Body of pancreas (tissue), 4 donors: ENCODE measurements around the gene FGF9. TPM values are rescaled to one million over a fixed set of nuclear protein-coding genes. Genes with fewer than 3 reads are reported as not detected.
A peak's percentile ranks its signal among the peaks of the same experiment; 100 is the strongest.

Experiments
- ATAC-seq: fragments of 150-250 bp; one replicate; pipeline ENCODE4 v1.9.1; 2016
- DNase-seq, 4 donors: peaks; one replicate each; pipeline ENCODE4 v3.0.0-alpha.2; 2019
- H3K27ac ChIP-seq, 4 donors: fragments of 200-600 bp; sonication (generic); 1 replicate in 3 of 4; 2 replicates in 1 of 4; pipeline versions ENCODE4 v1.5.1 to v1.6.1; 2016 to 2019; ENCODE audit warnings: mild to moderate bottlenecking in 1 of 4, mixed read lengths in 1 of 4, moderate library complexity in 1 of 4
- H3K27me3 ChIP-seq, 2 donors: fragments of 200-600 bp; sonication (generic); one replicate each; pipeline ENCODE4 v1.6.0; 2016; ENCODE audit warnings: mild to moderate bottlenecking in 1 of 2
- H3K36me3 ChIP-seq, 2 donors: fragments of 200-600 bp; sonication (generic); replicated peaks in 1 of 2; 2 replicates each; pipeline ENCODE4 v1.5.1; 2016; ENCODE audit warnings: low read depth in 2 of 2; ENCODE audit not compliant: insufficient read depth in 1 of 2
- H3K4me1 ChIP-seq: fragments of 200-600 bp; sonication (generic); one replicate; pipeline ENCODE4 v1.6.0; 2016
- H3K4me3 ChIP-seq, 2 donors: fragments of 200-600 bp; sonication (generic); 1 replicate in 1 of 2; 2 replicates in 1 of 2; pipeline ENCODE4 v1.5.1; 2016 to 2019
- H3K9me3 ChIP-seq, 3 donors: fragments of 200-600 bp; sonication (generic); 1 replicate in 2 of 3; 2 replicates in 1 of 3; pipeline ENCODE4 v1.5.1; 2016
- POLR2A ChIP-seq, 3 donors: fragments of 450-650 bp; IDR thresholded peaks; one replicate each; pipeline ENCODE4 v1.6.1; 2016; ENCODE audit warnings: antibody characterized with exemption in 3 of 3, mild to moderate bottlenecking in 2 of 3
- WGBS, 2 donors: methylation state at CpG; one replicate each; pipeline ENCODE4 v1.1.5; 2017; 5-methylcytosine and 5-hydroxymethylcytosine counted together
- intact Hi-C: fragments of 100-400 bp; cut with DNase I; formaldehyde crosslinking; loops from one replicate; pipeline ENCODE4 v1.15.1; 2023
- total RNA-seq, 2 donors: library from RNA; depleted of rRNA; stranded (reverse); fragments of >200 nt; gene quantifications; one replicate each; pipeline ENCODE4 v1.1.0, GENCODE V29; 2016
- TF ChIP-seq, protein P1 (sequence below), 7 experiments: fragments of 450-650 bp in 4 of 7; fragments of 200-600 bp in 3 of 7; sonication (generic) in 3 of 7; IDR thresholded peaks; one replicate each; pipeline ENCODE4 v1.5.1; 2016 to 2019; ENCODE audit warnings: antibody characterized with exemption in 7 of 7

The FGF9 gene
- total RNA-seq, 2 donors from 2014 or later = 0.26 to 1.3 TPM

DNA sequence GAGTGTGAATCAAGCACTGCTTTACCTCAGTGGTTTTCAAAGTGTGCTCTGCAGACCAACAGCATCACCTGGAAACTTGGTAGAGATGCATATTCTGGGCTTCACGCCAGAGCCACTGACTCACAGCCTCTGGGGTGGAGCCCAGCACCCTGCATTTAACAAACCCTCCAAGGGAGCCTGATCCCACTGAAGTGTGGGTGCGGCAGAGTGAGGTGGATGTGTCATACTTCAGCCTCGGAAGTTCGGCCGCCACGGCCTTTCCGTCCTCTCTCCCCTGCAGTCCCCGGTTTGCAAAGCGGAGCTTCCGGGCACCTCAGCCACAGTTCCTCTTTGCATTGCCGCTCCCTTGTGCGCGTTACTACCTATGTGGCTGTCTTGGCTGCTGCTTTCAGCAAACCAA, 33.6 kb upstream of the FGF9 start:
- WGBS, 2 donors = 69 to 72% methylated on average over 10 to 13 of the region's 13 CpGs
- ATAC-seq = no peak
- intact Hi-C loops = no loop called here

GRCh38 chr13:21638319-21639282, 32.3 kb upstream of the FGF9 start:
- DNase-seq = peak; percentile 17 to 38 (median 23)
- no peak overlapping the region for H3K4me3 ChIP-seq
- H3K9me3 ChIP-seq = no peaks in the 10 kb centered on the region
- TF ChIP-seq POLR2A (IDR thresholded peaks at IDR 0.05) = no peak
- TF ChIP-seq, protein P1, sequence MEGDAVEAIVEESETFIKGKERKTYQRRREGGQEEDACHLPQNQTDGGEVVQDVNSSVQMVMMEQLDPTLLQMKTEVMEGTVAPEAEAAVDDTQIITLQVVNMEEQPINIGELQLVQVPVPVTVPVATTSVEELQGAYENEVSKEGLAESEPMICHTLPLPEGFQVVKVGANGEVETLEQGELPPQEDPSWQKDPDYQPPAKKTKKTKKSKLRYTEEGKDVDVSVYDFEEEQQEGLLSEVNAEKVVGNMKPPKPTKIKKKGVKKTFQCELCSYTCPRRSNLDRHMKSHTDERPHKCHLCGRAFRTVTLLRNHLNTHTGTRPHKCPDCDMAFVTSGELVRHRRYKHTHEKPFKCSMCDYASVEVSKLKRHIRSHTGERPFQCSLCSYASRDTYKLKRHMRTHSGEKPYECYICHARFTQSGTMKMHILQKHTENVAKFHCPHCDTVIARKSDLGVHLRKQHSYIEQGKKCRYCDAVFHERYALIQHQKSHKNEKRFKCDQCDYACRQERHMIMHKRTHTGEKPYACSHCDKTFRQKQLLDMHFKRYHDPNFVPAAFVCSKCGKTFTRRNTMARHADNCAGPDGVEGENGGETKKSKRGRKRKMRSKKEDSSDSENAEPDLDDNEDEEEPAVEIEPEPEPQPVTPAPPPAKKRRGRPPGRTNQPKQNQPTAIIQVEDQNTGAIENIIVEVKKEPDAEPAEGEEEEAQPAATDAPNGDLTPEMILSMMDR (IDR thresholded peaks at IDR 0.05) = peak; percentile 51 to 78 (median 68)
- H3K36me3 ChIP-seq = no peaks in the 10 kb centered on the region
- 33 to 40% methylated on average over 6 of the region's 6 CpGs for WGBS, 2 donors
- H3K27ac ChIP-seq = no peak overlapping the region
- H3K4me1 ChIP-seq = no peaks in the 10 kb centered on the region
- no peaks in the 10 kb centered on the region for H3K27me3 ChIP-seq
- intact Hi-C loops = no loop called here
- peak; percentile 45 for ATAC-seq

More for the DNA sequence above, 33.6 kb upstream of the FGF9 start:
- no peak overlapping the region for H3K27ac ChIP-seq
- peak; percentile 6 to 24 (median 13) for DNase-seq
- H3K4me1 ChIP-seq = no peaks in the 10 kb centered on the region
- H3K27me3 ChIP-seq = no peaks in the 10 kb centered on the region
- no peak overlapping the region for H3K4me3 ChIP-seq
- no peaks in the 10 kb centered on the region for H3K36me3 ChIP-seq
- H3K9me3 ChIP-seq = no peaks in the 10 kb centered on the region
- no peak for TF ChIP-seq POLR2A (IDR thresholded peaks at IDR 0.05)
- TF ChIP-seq, protein P1 (IDR thresholded peaks at IDR 0.05) = no peak

DNA sequence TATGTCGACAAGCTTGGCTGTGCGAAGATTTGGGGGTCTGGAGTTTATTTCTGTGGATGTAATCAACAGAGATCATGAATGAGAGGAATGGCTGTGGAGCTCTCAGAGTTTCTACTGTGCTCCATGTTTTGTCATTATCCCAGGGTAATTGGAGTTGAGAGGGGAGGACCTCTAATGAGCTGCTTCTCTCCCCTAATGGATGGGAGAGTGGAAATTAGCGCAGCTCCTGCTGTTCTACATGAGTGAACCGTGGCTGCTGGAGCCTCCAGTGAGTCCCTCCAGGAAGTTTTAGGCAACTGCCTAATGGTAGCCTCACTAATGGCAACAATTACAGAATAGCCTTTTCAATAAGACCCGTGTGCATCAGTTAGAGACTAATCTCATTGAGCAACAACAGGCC, 31.3 kb upstream of the FGF9 start:
- WGBS, 2 donors = 59 to 62% methylated on average over 5 of the region's 5 CpGs

DNA sequence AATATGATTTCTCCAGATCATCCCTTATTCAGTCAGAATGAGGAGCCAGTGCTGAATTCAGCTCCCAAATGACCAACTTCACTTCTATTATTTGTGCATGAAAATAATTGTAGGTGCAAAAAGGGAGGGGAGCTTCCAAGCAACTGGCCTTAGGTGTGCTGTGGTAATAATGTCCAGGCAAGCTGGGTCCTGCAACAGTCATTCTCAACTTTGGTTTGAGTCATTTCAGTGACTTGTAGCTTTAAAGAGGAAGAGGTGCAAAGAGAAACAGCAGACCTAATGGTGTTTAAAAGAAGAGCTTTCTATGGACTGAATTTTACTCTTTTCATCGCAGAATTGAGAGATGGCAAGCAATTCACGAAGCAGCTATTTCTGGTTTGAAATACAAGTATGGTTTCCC, 29.2 kb upstream of the FGF9 start:
- Histone ChIP-seq H3K4me1 (no peaks in the 10 kb centered on the region), H3K27me3 (no peaks in the 10 kb centered on the region), H3K9me3 (no peaks in the 10 kb centered on the region), H3K4me3 (no peak overlapping the region), H3K36me3 (no peaks in the 10 kb centered on the region), H3K27ac (no peak overlapping the region)
- 76 to 92% methylated on average over 2 of the region's 2 CpGs for WGBS, 2 donors
- intact Hi-C loops = no loop called here
- DNase-seq (no peak), ATAC-seq (no peak)
- TF ChIP-seq, protein P1 (IDR thresholded peaks at IDR 0.05) = no peak
- TF ChIP-seq POLR2A (IDR thresholded peaks at IDR 0.05) = no peak

More for the DNA sequence above, 31.3 kb upstream of the FGF9 start:
- Histone ChIP-seq H3K36me3 (no peaks in the 10 kb centered on the region), H3K9me3 (no peaks in the 10 kb centered on the region), H3K27ac (no peak overlapping the region), H3K4me3 (no peak overlapping the region), H3K4me1 (no peaks in the 10 kb centered on the region), H3K27me3 (no peaks in the 10 kb centered on the region)
- DNase-seq = no peak
- TF ChIP-seq, protein P1 (IDR thresholded peaks at IDR 0.05) = no peak
- no peak for TF ChIP-seq POLR2A (IDR thresholded peaks at IDR 0.05)
- ATAC-seq = no peak
- intact Hi-C loops = no loop called here
